ENCODE measurements around the gene TMED4.

- TF ChIP-seq, protein P1, sequence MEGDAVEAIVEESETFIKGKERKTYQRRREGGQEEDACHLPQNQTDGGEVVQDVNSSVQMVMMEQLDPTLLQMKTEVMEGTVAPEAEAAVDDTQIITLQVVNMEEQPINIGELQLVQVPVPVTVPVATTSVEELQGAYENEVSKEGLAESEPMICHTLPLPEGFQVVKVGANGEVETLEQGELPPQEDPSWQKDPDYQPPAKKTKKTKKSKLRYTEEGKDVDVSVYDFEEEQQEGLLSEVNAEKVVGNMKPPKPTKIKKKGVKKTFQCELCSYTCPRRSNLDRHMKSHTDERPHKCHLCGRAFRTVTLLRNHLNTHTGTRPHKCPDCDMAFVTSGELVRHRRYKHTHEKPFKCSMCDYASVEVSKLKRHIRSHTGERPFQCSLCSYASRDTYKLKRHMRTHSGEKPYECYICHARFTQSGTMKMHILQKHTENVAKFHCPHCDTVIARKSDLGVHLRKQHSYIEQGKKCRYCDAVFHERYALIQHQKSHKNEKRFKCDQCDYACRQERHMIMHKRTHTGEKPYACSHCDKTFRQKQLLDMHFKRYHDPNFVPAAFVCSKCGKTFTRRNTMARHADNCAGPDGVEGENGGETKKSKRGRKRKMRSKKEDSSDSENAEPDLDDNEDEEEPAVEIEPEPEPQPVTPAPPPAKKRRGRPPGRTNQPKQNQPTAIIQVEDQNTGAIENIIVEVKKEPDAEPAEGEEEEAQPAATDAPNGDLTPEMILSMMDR (IDR thresholded peaks at IDR 0.05) = no peak
- TF ChIP-seq EZH2 (IDR thresholded peaks at IDR 0.05; ENCODE audit: borderline replicate concordance, insufficient read depth, low read depth, low read length, poor library complexity, severe bottlenecking) = no peak
Observed at GRCh38 chr7:44548893-44549292, 33.1 kb downstream of the TMED4 start.

Measured in B cell (primary cell).